ENCODE results near the gene NR4A1. TPM values are rescaled to one million over a fixed set of nuclear protein-coding genes. Genes with fewer than 3 reads are reported as not detected.
A peak's percentile ranks its signal among the peaks of the same experiment; 100 is the strongest.

NR4A1 gene
- total and polyA plus RNA-seq, 2 of the 13 experiments (the other 11 are each of a cell fraction or from before 2014, with no cell fraction given), result 5.7 to 15.2 TPM

- TF ChIP-seq IRF2 (CRISPR knock-in tag; IDR thresholded peaks at IDR 0.05), result peak; percentile 15; the same call in 1 of the 2 replicates
- 0 out of 2 replicates have a peak, but pooled peaks have one; percentile 85 for TF ChIP-seq ZNF598 (CRISPR knock-in tag; IDR thresholded peaks at IDR 0.05; ENCODE audit: borderline replicate concordance)
- TF ChIP-seq ZNF274 (CRISPR knock-in tag; IDR thresholded peaks at IDR 0.05), result peak; percentile 35; the same call in 1 of the 2 replicates
- TF ChIP-seq THAP7 (CRISPR knock-in tag; IDR thresholded peaks at IDR 0.05), result peak; percentile 11; the same call in 1 of the 2 replicates
- peak; percentile 42; the same call in 1 of the 2 replicates for TF ChIP-seq BHLHE40 (IDR thresholded peaks at IDR 0.05; ENCODE audit: low read length)
- TF ChIP-seq ZSCAN31 (CRISPR knock-in tag; IDR thresholded peaks at IDR 0.05; ENCODE audit: low read depth), result 0 out of 2 replicates have a peak, but pooled peaks have one; percentile 5
- TF ChIP-seq, protein P1, sequence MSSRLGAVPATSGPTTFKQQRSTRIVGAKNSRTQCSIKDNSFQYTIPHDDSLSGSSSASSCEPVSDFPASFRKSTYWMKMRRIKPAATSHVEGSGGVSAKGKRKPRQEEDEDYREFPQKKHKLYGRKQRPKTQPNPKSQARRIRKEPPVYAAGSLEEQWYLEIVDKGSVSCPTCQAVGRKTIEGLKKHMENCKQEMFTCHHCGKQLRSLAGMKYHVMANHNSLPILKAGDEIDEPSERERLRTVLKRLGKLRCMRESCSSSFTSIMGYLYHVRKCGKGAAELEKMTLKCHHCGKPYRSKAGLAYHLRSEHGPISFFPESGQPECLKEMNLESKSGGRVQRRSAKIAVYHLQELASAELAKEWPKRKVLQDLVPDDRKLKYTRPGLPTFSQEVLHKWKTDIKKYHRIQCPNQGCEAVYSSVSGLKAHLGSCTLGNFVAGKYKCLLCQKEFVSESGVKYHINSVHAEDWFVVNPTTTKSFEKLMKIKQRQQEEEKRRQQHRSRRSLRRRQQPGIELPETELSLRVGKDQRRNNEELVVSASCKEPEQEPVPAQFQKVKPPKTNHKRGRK (CRISPR knock-in tag; IDR thresholded peaks at IDR 0.05), result no peak
- TF ChIP-seq ZNF33A (CRISPR knock-in tag; IDR thresholded peaks at IDR 0.05; ENCODE audit: borderline replicate concordance), result no peak
- peak; percentile 7; the same call in 1 of the 2 replicates for TF ChIP-seq SALL1 (CRISPR knock-in tag; IDR thresholded peaks at IDR 0.05)
- TF ChIP-seq YEATS2 (CRISPR knock-in tag; IDR thresholded peaks at IDR 0.05; ENCODE audit: borderline replicate concordance), result no peak; the same call in 1 of the 2 replicates
- TF ChIP-seq ATF7 (IDR thresholded peaks at IDR 0.05), result no peak
- peak; percentile 29; the same call in 1 of the 2 replicates for TF ChIP-seq ATF7 (CRISPR knock-in tag; IDR thresholded peaks at IDR 0.05)
- TF ChIP-seq RXRB (CRISPR knock-in tag; IDR thresholded peaks at IDR 0.05; ENCODE audit: borderline replicate concordance), result 0 out of 2 replicates have a peak, but pooled peaks have one; percentile 4
- 0 out of 2 replicates have a peak, but pooled peaks have one; percentile 31 for TF ChIP-seq HDAC2 (CRISPR knock-in tag; IDR thresholded peaks at IDR 0.05)
- TF ChIP-seq NFATC3 (CRISPR knock-in tag; IDR thresholded peaks at IDR 0.05), result 0 out of 2 replicates have a peak, but pooled peaks have one; percentile 35
- TF ChIP-seq ZC3H4 (CRISPR knock-in tag; IDR thresholded peaks at IDR 0.05; ENCODE audit: borderline replicate concordance), result no peak
- TF ChIP-seq ZNF124 (CRISPR knock-in tag; IDR thresholded peaks at IDR 0.05), result 0 out of 2 replicates have a peak, but pooled peaks have one; percentile 12
- no peak for TF ChIP-seq ZNF850 (CRISPR knock-in tag; conservative IDR thresholded peaks at IDR 0.05)
- no peak for TF ChIP-seq ELF3 (CRISPR knock-in tag; IDR thresholded peaks at IDR 0.05)
- no peak for TF ChIP-seq HBP1 (CRISPR knock-in tag; IDR thresholded peaks at IDR 0.05; ENCODE audit: low read depth)
- peak; percentile 63; the same call in 1 of the 2 replicates for TF ChIP-seq KDM5A (IDR thresholded peaks at IDR 0.05; ENCODE audit: borderline replicate concordance, low read length)
- TF ChIP-seq CC2D1A (CRISPR knock-in tag; IDR thresholded peaks at IDR 0.05), result 0 out of 2 replicates have a peak, but pooled peaks have one; percentile 22
- no peak for TF ChIP-seq KLF15 (CRISPR knock-in tag; IDR thresholded peaks at IDR 0.05; ENCODE audit: borderline replicate concordance)
Observed at GRCh38 chr12:52023976-52024688, 27.1 kb upstream of the NR4A1 start (continued).

Data from HepG2 (cell line).